NB4 (cell line): ENCODE data around the gene FBXL20.
"Not testable (repeated sequence)": the region's sequence is repeated elsewhere in the genome, so short reads cannot be mapped to it uniquely, and the experiment has no call there.

Source experiments
- DNase-seq: peaks from one replicate; pipeline ENCODE4 v3.0.0; 2010; ENCODE audit warnings: low read depth
- H3K4me3 ChIP-seq: one replicate; pipeline ENCODE4 v1.5.1; 2011; ENCODE audit warnings: mild to moderate bottlenecking, low read depth, low read length, moderate library complexity
- MYC ChIP-seq: IDR thresholded peaks from 2 replicates; pipeline ENCODE4 v1.6.1; 2011; ENCODE audit warnings: low read depth, low read length
- POLR2A ChIP-seq: IDR thresholded peaks from 2 replicates; pipeline ENCODE4 v1.6.1; 2011; ENCODE audit warnings: mild to moderate bottlenecking; ENCODE audit not compliant: insufficient read length; ENCODE audit errors: extremely low read depth
- TF ChIP-seq, protein P1 (sequence below): IDR thresholded peaks from one replicate; pipeline ENCODE4 v1.5.1; 2012; ENCODE audit warnings: low read depth, low read length
- TF ChIP-seq, protein P2 (sequence below): IDR thresholded peaks from 2 replicates; pipeline ENCODE4 v1.6.1; 2011; ENCODE audit warnings: low read depth, low read length

FBXL20 gene

DNA sequence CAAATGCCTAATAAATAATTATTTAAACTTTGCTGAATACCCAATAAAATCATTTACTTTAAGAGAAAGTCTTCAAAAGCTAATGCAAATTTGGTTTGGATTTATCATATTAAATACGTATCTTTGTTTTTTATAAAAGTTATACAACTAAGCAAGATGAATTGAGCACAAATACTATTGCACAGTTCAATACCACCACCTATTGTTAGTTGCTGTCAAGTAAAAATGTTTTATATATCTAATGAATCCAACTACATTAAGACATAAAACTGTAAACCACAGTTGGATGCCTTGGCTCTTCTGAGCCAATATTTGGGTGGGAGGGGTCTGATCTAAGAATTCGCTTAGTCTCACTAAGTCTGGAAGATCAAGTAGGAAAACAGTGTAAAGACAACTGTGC is 7.7 kb downstream of the FBXL20 start:
- DNase-seq = peak; percentile 32
- TF ChIP-seq POLR2A = no peak
- TF ChIP-seq, protein P1, sequence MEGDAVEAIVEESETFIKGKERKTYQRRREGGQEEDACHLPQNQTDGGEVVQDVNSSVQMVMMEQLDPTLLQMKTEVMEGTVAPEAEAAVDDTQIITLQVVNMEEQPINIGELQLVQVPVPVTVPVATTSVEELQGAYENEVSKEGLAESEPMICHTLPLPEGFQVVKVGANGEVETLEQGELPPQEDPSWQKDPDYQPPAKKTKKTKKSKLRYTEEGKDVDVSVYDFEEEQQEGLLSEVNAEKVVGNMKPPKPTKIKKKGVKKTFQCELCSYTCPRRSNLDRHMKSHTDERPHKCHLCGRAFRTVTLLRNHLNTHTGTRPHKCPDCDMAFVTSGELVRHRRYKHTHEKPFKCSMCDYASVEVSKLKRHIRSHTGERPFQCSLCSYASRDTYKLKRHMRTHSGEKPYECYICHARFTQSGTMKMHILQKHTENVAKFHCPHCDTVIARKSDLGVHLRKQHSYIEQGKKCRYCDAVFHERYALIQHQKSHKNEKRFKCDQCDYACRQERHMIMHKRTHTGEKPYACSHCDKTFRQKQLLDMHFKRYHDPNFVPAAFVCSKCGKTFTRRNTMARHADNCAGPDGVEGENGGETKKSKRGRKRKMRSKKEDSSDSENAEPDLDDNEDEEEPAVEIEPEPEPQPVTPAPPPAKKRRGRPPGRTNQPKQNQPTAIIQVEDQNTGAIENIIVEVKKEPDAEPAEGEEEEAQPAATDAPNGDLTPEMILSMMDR = no peak
- H3K4me3 ChIP-seq = no peak overlapping the region

DNA sequence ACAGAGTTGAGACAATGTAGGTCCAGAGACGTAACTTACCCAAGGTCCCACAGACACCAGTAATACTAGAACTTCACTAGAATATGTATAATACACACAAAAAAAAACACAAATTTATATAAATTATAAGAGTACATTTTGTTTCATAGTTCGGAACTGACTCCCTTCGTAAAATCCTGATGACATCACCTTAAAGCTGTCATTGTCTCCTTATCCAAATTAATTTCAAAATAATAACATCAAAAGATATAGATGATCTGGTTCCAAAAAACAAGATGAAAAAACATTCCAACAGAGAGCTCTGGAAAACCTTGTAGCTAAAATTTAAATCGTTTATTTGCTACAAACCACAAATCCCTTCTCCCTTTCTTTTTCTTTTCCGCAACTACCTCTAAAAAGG is 10.0 kb downstream of the FBXL20 start:
- TF ChIP-seq MYC (no peak), POLR2A (no peak)
- TF ChIP-seq, protein P1 = no peak
- TF ChIP-seq, protein P2, sequence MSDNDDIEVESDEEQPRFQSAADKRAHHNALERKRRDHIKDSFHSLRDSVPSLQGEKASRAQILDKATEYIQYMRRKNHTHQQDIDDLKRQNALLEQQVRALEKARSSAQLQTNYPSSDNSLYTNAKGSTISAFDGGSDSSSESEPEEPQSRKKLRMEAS = no peak
- H3K4me3 ChIP-seq = no peak overlapping the region
- no peak for DNase-seq

DNA sequence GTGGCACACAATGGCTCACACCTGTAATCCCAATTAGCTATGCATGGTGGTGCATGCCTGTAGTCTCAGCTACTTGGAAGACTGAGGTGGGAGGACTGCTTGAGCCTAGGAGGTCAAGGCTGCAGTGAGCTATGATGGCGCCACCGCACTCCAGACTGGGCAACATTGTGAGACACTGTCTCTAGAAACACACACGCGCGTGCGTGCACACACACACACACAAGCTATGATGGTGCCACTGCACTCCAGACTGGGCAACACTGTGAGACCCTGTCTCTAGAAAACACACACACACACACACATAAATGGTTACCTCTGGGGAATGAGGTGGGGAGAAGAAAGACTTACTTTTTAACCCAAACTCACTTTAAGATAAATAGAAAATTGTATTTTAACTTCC is 16.4 kb downstream of the FBXL20 start:
- no peak for DNase-seq
- TF ChIP-seq, protein P2 = no peak
- TF ChIP-seq, protein P1 = no peak
- TF ChIP-seq POLR2A (no peak), MYC (no peak)
- no peak overlapping the region for H3K4me3 ChIP-seq

DNA sequence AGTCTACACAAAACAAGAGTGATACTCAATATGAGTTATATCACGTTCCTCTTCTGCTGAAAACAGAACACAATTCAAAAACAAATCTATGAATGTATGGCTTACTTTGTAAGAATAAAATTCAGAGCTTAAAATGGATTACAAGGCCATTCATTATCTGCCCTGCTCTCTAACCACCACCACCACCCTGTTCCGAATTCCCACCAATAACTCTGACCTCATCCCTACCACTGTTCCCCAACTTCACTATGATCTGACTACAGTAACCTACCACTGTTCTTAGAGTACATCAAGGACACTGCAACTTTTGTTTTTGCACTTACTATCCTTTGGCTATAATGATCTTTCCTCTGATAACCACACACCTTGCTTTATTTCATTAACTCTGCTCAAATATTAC is 21.3 kb downstream of the FBXL20 start:
- DNase-seq = no peak
- H3K4me3 ChIP-seq = no peak overlapping the region
- no peak for TF ChIP-seq MYC
- TF ChIP-seq, protein P1 = no peak

DNA sequence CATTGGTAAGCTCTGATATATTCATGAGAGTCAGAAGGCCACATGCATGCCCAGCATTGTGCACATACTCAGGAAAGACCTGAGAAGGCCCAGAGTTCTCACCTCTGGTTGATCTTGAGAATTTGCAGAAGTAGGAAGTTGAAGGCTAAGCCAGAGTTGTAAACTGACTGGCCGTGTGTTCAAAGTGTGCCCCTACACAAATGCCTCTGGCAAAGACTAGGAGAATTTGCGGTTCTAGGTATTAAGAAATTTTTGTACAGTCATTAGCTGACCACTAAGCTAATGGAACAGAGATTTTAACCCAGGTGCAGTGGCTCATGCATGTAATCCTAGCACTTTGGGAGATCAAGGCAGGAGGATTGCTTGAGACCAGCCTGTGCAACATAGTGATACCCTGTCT is 25.0 kb downstream of the FBXL20 start:
- H3K4me3 ChIP-seq = no peak overlapping the region
- TF ChIP-seq POLR2A = no peak
- 0 out of 2 replicates have a peak, but pooled peaks have one; percentile 8 for TF ChIP-seq MYC
- TF ChIP-seq, protein P2 = peak; percentile 37; the same call in 1 of the 2 replicates
- DNase-seq = peak; percentile 66

DNA sequence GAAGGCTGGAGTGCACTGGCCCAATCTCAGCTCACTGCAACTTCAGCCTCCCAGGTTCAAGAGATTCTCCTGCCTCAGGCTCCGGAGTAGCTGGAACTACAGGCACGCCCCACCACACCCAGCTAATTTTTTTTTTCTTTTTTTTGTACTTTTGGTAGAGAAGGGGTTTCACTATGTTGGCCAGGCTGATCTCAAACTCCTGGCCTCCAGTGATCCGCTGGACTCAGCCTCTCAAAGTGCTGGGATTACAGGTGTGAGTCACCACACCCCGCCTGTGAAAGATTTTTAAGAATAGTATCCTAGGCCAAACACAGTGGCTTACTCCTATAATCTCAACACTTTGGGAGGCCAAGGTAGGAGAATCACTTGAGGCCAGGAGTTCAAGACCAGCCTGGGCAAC is 33.6 kb downstream of the FBXL20 start:
- not testable (repeated sequence) for H3K4me3 ChIP-seq, DNase-seq

DNA sequence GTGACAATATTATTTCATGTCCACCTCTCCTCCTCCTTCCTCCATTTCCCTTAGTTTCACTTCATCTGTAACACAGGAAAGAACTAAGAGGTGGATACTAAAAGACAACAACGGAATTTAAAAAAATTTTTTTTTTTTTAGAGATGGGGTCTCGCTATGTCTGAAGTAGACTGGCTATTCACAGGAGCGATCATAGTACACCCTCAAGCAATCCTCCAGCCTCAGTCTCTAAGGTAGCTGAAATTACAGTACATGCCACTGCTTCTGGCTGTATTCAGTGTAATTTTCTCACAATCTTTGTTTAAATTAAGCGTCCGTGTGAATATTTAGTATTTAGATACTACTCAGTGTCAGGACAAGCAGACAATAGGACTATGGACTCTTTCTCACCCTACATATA is 35.6 kb downstream of the FBXL20 start:
- TF ChIP-seq POLR2A (no peak), MYC (no peak)
- TF ChIP-seq, protein P2 = no peak
- TF ChIP-seq, protein P1 = no peak
- peak overlapping the region; percentile 12 for H3K4me3 ChIP-seq
- no peak for DNase-seq
